IMR-90 (cell line): ENCODE measurements around the gene SLC24A2. TPM values are rescaled to one million over a fixed set of nuclear protein-coding genes. Genes with fewer than 3 reads are reported as not detected.

ENCODE experiments used
- ATAC-seq: fragments of 200-7000 bp; cut with Tn5 transposase; 2 replicates; pipeline ENCODE4 v1.9.1; 2020; ENCODE audit warnings: low read depth, mild to moderate bottlenecking, moderate library complexity
- BruUV-seq: library from RNA; stranded (reverse); fragments of 400-500 nt; replicated peaks from 2 replicates; lab custom pipeline; 2021; lab: Mats Ljungman, UMichigan
- CTCF ChIA-PET: fragments of 300-600 bp; formaldehyde crosslinking; extraction: SDS; loops from one replicate; lab custom pipeline; 2021; ENCODE audit warnings: antibody characterized with exemption; lab: Yijun Ruan, JAX
- POLR2A ChIA-PET: fragments of 300-600 bp; sonication (Branson Sonifier 250); formaldehyde crosslinking; loops from one replicate; lab custom pipeline; 2022; ENCODE audit warnings: antibody characterized with exemption; ENCODE audit not compliant: unreplicated experiment; lab: Charles Lee
- DNase-seq: peaks from one replicate; pipeline ENCODE4 v3.0.0; 2013
- H2AFZ ChIP-seq: replicated peaks from 2 replicates; pipeline ENCODE3; 2013; ENCODE audit warnings: low read length, mild to moderate bottlenecking; ENCODE audit not compliant: poor library complexity
- H2AK5ac ChIP-seq: 2 replicates; pipeline ENCODE4 v1.6.1; 2013; ENCODE audit warnings: low read depth, low read length, inconsistent platforms
- H2AK9ac ChIP-seq: replicated peaks from 2 replicates; pipeline ENCODE3; 2013; ENCODE audit warnings: mild to moderate bottlenecking, low read depth, low read length, moderate library complexity; ENCODE audit not compliant: poor library complexity
- H2BK120ac ChIP-seq: 2 replicates; pipeline ENCODE4 v1.6.1; 2013; ENCODE audit warnings: low read depth, low read length, inconsistent platforms
- H2BK15ac ChIP-seq: 3 replicates; pipeline ENCODE4 v1.6.1; 2013; ENCODE audit warnings: low read depth, low read length, inconsistent platforms
- H2BK20ac ChIP-seq: 2 replicates; pipeline ENCODE4 v1.6.1; 2013; ENCODE audit warnings: low read depth, mild to moderate bottlenecking, inconsistent platforms, low read length, moderate library complexity
- H2BK5ac ChIP-seq: 2 replicates; pipeline ENCODE4 v1.6.1; 2013; ENCODE audit warnings: mild to moderate bottlenecking, low read depth, low read length, inconsistent platforms; ENCODE audit not compliant: poor library complexity, severe bottlenecking
- H3K14ac ChIP-seq: replicated peaks from 2 replicates; pipeline ENCODE4 v1.6.1; 2013; ENCODE audit warnings: low read depth, low read length, inconsistent platforms
- H3K18ac ChIP-seq: 2 replicates; pipeline ENCODE4 v1.6.1; 2013; ENCODE audit warnings: low read depth, low read length, control low read depth
- H3K23ac ChIP-seq: 2 replicates; pipeline ENCODE4 v1.6.1; 2013; ENCODE audit warnings: low read depth, low read length, inconsistent platforms
- H3K27ac ChIP-seq: 2 replicates; pipeline ENCODE4 v1.5.1; 2013; ENCODE audit warnings: mild to moderate bottlenecking, control low read depth, low read length; ENCODE audit not compliant: insufficient read depth
- H3K27me3 ChIP-seq: 2 replicates; pipeline ENCODE4 v1.6.1; 2013; ENCODE audit warnings: low read length; ENCODE audit not compliant: control insufficient read depth, insufficient read depth
- H3K36me3 ChIP-seq: 2 replicates; pipeline ENCODE4 v1.6.1; 2013; ENCODE audit warnings: low read length, mixed read lengths; ENCODE audit not compliant: control insufficient read depth, insufficient read depth
- H3K4ac ChIP-seq: 2 replicates; pipeline ENCODE4 v1.6.1; 2013; ENCODE audit warnings: low read depth, low read length, inconsistent platforms
- H3K4me1 ChIP-seq: 2 replicates; pipeline ENCODE4 v1.6.1; 2013; ENCODE audit warnings: low read length, mixed read lengths; ENCODE audit not compliant: control insufficient read depth, insufficient read depth
- H3K4me2 ChIP-seq: 2 replicates; pipeline ENCODE4 v1.6.1; 2013; ENCODE audit warnings: low read depth, mild to moderate bottlenecking, control low read depth, low read length, moderate library complexity
- H3K4me3 ChIP-seq: 2 replicates; pipeline ENCODE4 v1.5.1; 2013; ENCODE audit warnings: low read depth, mild to moderate bottlenecking, control low read depth, low read length, moderate library complexity; ENCODE audit not compliant: insufficient read depth
- H3K56ac ChIP-seq: 2 replicates; pipeline ENCODE4 v1.6.1; 2013; ENCODE audit warnings: low read length, inconsistent platforms; ENCODE audit not compliant: insufficient read depth; ENCODE audit errors: extremely low read depth
- H3K79me1 ChIP-seq, 2 experiments: 2 replicates each; pipeline ENCODE4 v1.6.1; 2013; ENCODE audit warnings: low read length in 2 of 2, inconsistent platforms in 1 of 2, low read depth in 1 of 2
- H3K9ac ChIP-seq: 2 replicates; pipeline ENCODE4 v1.6.1; 2013; ENCODE audit warnings: low read depth, low read length, control low read depth
- H3K9me1 ChIP-seq: 2 replicates; pipeline ENCODE4 v1.6.1; 2013; ENCODE audit warnings: low read length, inconsistent platforms; ENCODE audit not compliant: insufficient read depth
- H3K9me3 ChIP-seq: 2 replicates; pipeline ENCODE4 v1.6.1; 2013; ENCODE audit warnings: low read length; ENCODE audit not compliant: control insufficient read depth, insufficient read depth
- H4K20me1 ChIP-seq: 2 replicates; pipeline ENCODE4 v1.6.1; 2013; ENCODE audit warnings: low read length, inconsistent platforms; ENCODE audit not compliant: insufficient read depth
- H4K5ac ChIP-seq: 2 replicates; pipeline ENCODE4 v1.6.1; 2013; ENCODE audit warnings: mild to moderate bottlenecking, low read depth, low read length, control low read depth
- H4K8ac ChIP-seq, 2 experiments: 2 replicates each; pipeline ENCODE4 v1.6.1; 2013; ENCODE audit warnings: low read depth in 2 of 2, low read length in 2 of 2, control low read depth in 1 of 2, inconsistent platforms in 1 of 2
- H4K91ac ChIP-seq: 2 replicates; pipeline ENCODE4 v1.6.1; 2013; ENCODE audit warnings: low read depth, low read length, inconsistent platforms; ENCODE audit not compliant: insufficient read depth
- CHD1 ChIP-seq: IDR thresholded peaks from 2 replicates; pipeline ENCODE4 v1.6.1; 2012; ENCODE audit warnings: low read depth, low read length, improper control_type of control experiment
- FOS ChIP-seq: fragments of 150-350 bp; IDR thresholded peaks from 2 replicates; pipeline ENCODE4 v1.6.1; 2016; ENCODE audit warnings: low read depth, low read length
- MAFK ChIP-seq: IDR thresholded peaks from 2 replicates; pipeline ENCODE4 v1.6.1; 2012; ENCODE audit warnings: low read depth, low read length, improper control_type of control experiment
- MAZ ChIP-seq: IDR thresholded peaks from 2 replicates; pipeline ENCODE4 v1.6.1; 2012; ENCODE audit warnings: low read depth, mild to moderate bottlenecking, low read length, improper control_type of control experiment, moderate library complexity, borderline replicate concordance
- MXI1 ChIP-seq: IDR thresholded peaks from 2 replicates; pipeline ENCODE4 v1.6.1; 2012; ENCODE audit warnings: low read depth, mild to moderate bottlenecking, low read length, moderate library complexity, borderline replicate concordance
- POLR2A ChIP-seq: IDR thresholded peaks from 2 replicates; pipeline ENCODE4 v1.6.1; 2012; ENCODE audit warnings: mild to moderate bottlenecking, low read depth, low read length
- SMC3 ChIP-seq: fragments of 150-350 bp; IDR thresholded peaks from 2 replicates; pipeline ENCODE4 v1.6.1; 2016; ENCODE audit warnings: low read depth, mild to moderate bottlenecking, antibody characterized with exemption, low read length, moderate library complexity
- WGBS, 2 experiments: methylation state at CpG; one replicate each; pipeline versions ENCODE4 v1.1.5 to v1.1.7; 2013; ENCODE audit warnings: missing lambda C conversion rate in 2 of 2; ENCODE audit not compliant: insufficient read length in 1 of 2; ENCODE audit errors: extremely low coverage in 2 of 2; 5-methylcytosine and 5-hydroxymethylcytosine counted together
- dilution Hi-C: fragments of 300-500 bp; cut with HindIII; formaldehyde crosslinking; loops from one replicate; pipeline ENCODE4 v1.14.3; 2018; ENCODE audit warnings: low sequenced_read_pairs; ENCODE audit not compliant: unreplicated experiment
- in situ Hi-C: fragments of 300-500 bp; cut with MboI; formaldehyde crosslinking; loops from 3 replicates; pipeline ENCODE4 v1.14.3; 2019; ENCODE audit warnings: low sequenced_read_pairs, inconsistent platforms, mixed read lengths
- intact Hi-C: fragments of 100-400 bp; cut with micrococcal nuclease; formaldehyde crosslinking; loops from 2 replicates; pipeline ENCODE4 v1.10.0; 2022
- polyA plus RNA-seq, 3 experiments: library from polyadenylated mRNA; depleted of rRNA; stranded (reverse); fragments of >200 nt; gene quantifications; 2 replicates each; pipeline ENCODE4 v1.2.3, GENCODE V29; 2012; ENCODE audit warnings: low replicate concordance in 1 of 3
- total RNA-seq: library from RNA; depleted of rRNA; stranded (reverse); fragments of >200 nt; gene quantifications from 2 replicates; pipeline ENCODE4 v1.2.3, GENCODE V29; 2012
- TF ChIP-seq, protein P1 (sequence below): fragments of 150-350 bp; IDR thresholded peaks from 2 replicates; pipeline ENCODE4 v1.6.1; 2017; ENCODE audit warnings: mild to moderate bottlenecking, antibody characterized with exemption, low read length, low read depth

Gene SLC24A2
- total and polyA plus RNA-seq, 2 of the 4 experiments (the other 2 are of a cell fraction), result not detected

- Histone ChIP-seq H3K4me1 (no peaks in the 10 kb centered on the region), H2AK9ac (no peak overlapping the region), H3K23ac (no peak overlapping the region), H4K5ac (no peak overlapping the region), H3K14ac (no peak overlapping the region), H4K91ac (no peak overlapping the region), H2BK120ac (no peak overlapping the region), H2AFZ (no peak overlapping the region), H4K20me1 (no peaks in the 10 kb centered on the region), H2BK20ac (no peak overlapping the region), H2AK5ac (no peak overlapping the region), H3K18ac (no peak overlapping the region), H3K4me2 (no peak overlapping the region), H3K36me3 (no peaks in the 10 kb centered on the region), H3K27ac (no peak overlapping the region), H3K79me1 (no peaks in the 10 kb centered on the region), H3K9ac (no peak overlapping the region), H3K4ac (no peak overlapping the region), H3K56ac (no peak overlapping the region), H3K27me3 (no peaks in the 10 kb centered on the region), H3K9me1 (no peaks in the 10 kb centered on the region), H3K9me3 (no peaks in the 10 kb centered on the region), H2BK15ac (no peak overlapping the region), H4K8ac (no peak overlapping the region), H2BK5ac (no peak overlapping the region), H3K4me3 (no peak overlapping the region)
- no peak for ATAC-seq
- ChIA-PET CTCF (no interaction called here), POLR2A (no interaction called here)
- BruUV-seq, result no TSS peak
- intact Hi-C loops (no loop called here), in situ Hi-C loops (no loop called here), dilution Hi-C loops (no loop called here)
- DNase-seq, result no peak
- 60% methylated on average over 1 of the region's 4 CpGs; no CpG with 5 or more reads in 1 of the 2 experiments for WGBS, 2 experiments
- TF ChIP-seq SMC3 (no peak), FOS (no peak), MAZ (no peak), CHD1 (no peak), MXI1 (no peak), MAFK (no peak), POLR2A (no peak)
- TF ChIP-seq, protein P1, sequence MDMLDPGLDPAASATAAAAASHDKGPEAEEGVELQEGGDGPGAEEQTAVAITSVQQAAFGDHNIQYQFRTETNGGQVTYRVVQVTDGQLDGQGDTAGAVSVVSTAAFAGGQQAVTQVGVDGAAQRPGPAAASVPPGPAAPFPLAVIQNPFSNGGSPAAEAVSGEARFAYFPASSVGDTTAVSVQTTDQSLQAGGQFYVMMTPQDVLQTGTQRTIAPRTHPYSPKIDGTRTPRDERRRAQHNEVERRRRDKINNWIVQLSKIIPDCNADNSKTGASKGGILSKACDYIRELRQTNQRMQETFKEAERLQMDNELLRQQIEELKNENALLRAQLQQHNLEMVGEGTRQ, result no peak
Measured at GRCh38 chr9:19771446-19771845, 17.4 kb downstream of the SLC24A2 start.
